K562 (cell line): Measurements from ENCODE around the gene GFRA4. TPM values are rescaled to one million over a fixed set of nuclear protein-coding genes. Genes with fewer than 3 reads are reported as not detected.

Experiments used
- ATAC-seq: fragments of 200-7000 bp; cut with Tn5 transposase; 3 replicates; pipeline ENCODE4 v1.9.1; 2020; ENCODE audit warnings: moderate library complexity
- BruUV-seq: library from RNA; stranded (reverse); fragments of 400-500 nt; replicated peaks from 2 replicates; lab custom pipeline; 2021; lab: Mats Ljungman, UMichigan
- CTCF ChIA-PET: fragments of 300-600 bp; formaldehyde crosslinking; extraction: SDS; loops from one replicate; lab custom pipeline; 2021; ENCODE audit warnings: low intra/inter-chr PET ratio; lab: Yijun Ruan, JAX
- POLR2A ChIA-PET: fragments of 300-600, 350-650 bp; sonication (Branson Sonifier 250); formaldehyde crosslinking; extraction: SDS; loops from one replicate; lab custom pipeline; 2021; ENCODE audit warnings: antibody characterized with exemption, inconsistent platforms; lab: Yijun Ruan, JAX
- DNase-seq, 4 experiments: peaks; one replicate each; pipeline versions ENCODE4 v3.0.0 to v3.0.0-alpha.2; 2011 to 2018; ENCODE audit warnings: low spot score in 3 of 4, mixed read lengths in 3 of 4; ENCODE audit errors: extremely low read depth in 1 of 4
- FAIRE-seq: peaks from 2 replicates; lab custom pipeline; 2011; peaks lifted over from hg19 to GRCh38; lab: Jason Lieb, UNC
- H2AFZ ChIP-seq: 2 replicates; pipeline ENCODE4 v1.6.0; 2011; ENCODE audit warnings: low read depth, low read length, control low read depth, inconsistent platforms
- H3K27ac ChIP-seq: fragments of 200-600 bp; 3 replicates; pipeline ENCODE4 v1.8.0; 2011; ENCODE audit warnings: low read depth, mild to moderate bottlenecking, control low read depth, inconsistent platforms, low read length, moderate library complexity, mixed read lengths; ENCODE audit errors: extremely low read depth
- H3K27me3 ChIP-seq, 2 experiments: fragments of 300-600 bp in 1 of 2; 2 replicates in 1 of 2; 3 replicates in 1 of 2; pipeline versions ENCODE4 v1.6.0 to v1.8.0; 2011; ENCODE audit warnings: inconsistent platforms in 2 of 2, low read length in 2 of 2, mild to moderate bottlenecking in 1 of 2, mixed read lengths in 1 of 2, moderate library complexity in 1 of 2; ENCODE audit not compliant: control insufficient read depth in 2 of 2, insufficient read depth in 2 of 2
- H3K36me3 ChIP-seq: fragments of 300-600 bp; 3 replicates; pipeline ENCODE4 v1.8.0; 2011; ENCODE audit warnings: mild to moderate bottlenecking, low read length, inconsistent platforms; ENCODE audit not compliant: control insufficient read depth, insufficient read depth
- H3K4me1 ChIP-seq, 2 experiments: fragments of 200-600 bp in 1 of 2; replicated peaks in 1 of 2; 2 replicates in 1 of 2; 3 replicates in 1 of 2; pipeline versions ENCODE4 v1.5.1 to v1.8.0; 2011; ENCODE audit warnings: inconsistent platforms in 2 of 2, low read length in 2 of 2, mild to moderate bottlenecking in 1 of 2, mixed read lengths in 1 of 2, moderate library complexity in 1 of 2; ENCODE audit not compliant: control insufficient read depth in 2 of 2, insufficient read depth in 2 of 2
- H3K4me2 ChIP-seq: 2 replicates; pipeline ENCODE4 v1.6.1; 2011; ENCODE audit warnings: low read length, control low read depth, inconsistent platforms, mixed read lengths; ENCODE audit not compliant: insufficient read depth
- H3K4me3 ChIP-seq: fragments of 200-600 bp; sonication (generic), shearing (Covaris generic); 2 replicates; pipeline ENCODE4 v1.5.1; 2016; ENCODE audit warnings: control low read depth, inconsistent platforms
- H3K79me2 ChIP-seq: fragments of 200-600 bp; 3 replicates; pipeline ENCODE4 v1.8.0; 2011; ENCODE audit warnings: low read length, inconsistent platforms; ENCODE audit not compliant: control insufficient read depth, insufficient read depth
- H3K9ac ChIP-seq, 2 experiments: 2 replicates each; pipeline versions ENCODE4 v1.6.0 to v1.6.1; 2011; ENCODE audit warnings: low read depth in 2 of 2, low read length in 2 of 2, control low read depth in 1 of 2, inconsistent platforms in 1 of 2, mild to moderate bottlenecking in 1 of 2, mixed read lengths in 1 of 2; ENCODE audit not compliant: insufficient read depth in 1 of 2
- H3K9me1 ChIP-seq: one replicate; pipeline ENCODE4 v1.6.0; 2011; ENCODE audit warnings: inconsistent platforms, mild to moderate bottlenecking, low read length, moderate library complexity; ENCODE audit not compliant: control insufficient read depth, insufficient read depth
- H3K9me3 ChIP-seq: replicated peaks from 2 replicates; pipeline ENCODE4 v1.5.1; 2011; ENCODE audit warnings: low read depth, low read length, inconsistent platforms; ENCODE audit not compliant: control insufficient read depth, insufficient read depth
- H4K20me1 ChIP-seq: replicated peaks from 2 replicates; pipeline ENCODE4 v1.6.1; 2011; ENCODE audit warnings: low read length, inconsistent platforms, mixed read lengths; ENCODE audit not compliant: control insufficient read depth, insufficient read depth
- CBFA2T3 ChIP-seq: fragments of 450-650 bp; IDR thresholded peaks from 2 replicates; pipeline ENCODE4 v1.6.1; 2017
- SMARCC2 ChIP-seq: fragments of 450-650 bp; IDR thresholded peaks from 2 replicates; pipeline ENCODE4 v1.6.1; 2017; ENCODE audit warnings: antibody characterized with exemption, moderate library complexity, mild to moderate bottlenecking, low read depth
- ZNF644 ChIP-seq: fragments of 200-800 bp; sonication (Bioruptor generic); IDR thresholded peaks from 2 replicates; pipeline ENCODE4 v1.6.1; 2016; ENCODE audit warnings: low read depth, missing genetic modification characterization, missing compliant biosample characterization
- WGBS: fragments of 100-300 bp; shearing (Covaris generic); methylation state at CpG from one replicate; pipeline ENCODE4 v1.1.6; 2016; ENCODE audit warnings: low coverage, mixed read lengths; ENCODE audit not compliant: insufficient coverage; ENCODE audit errors: missing lambda C conversion rate; 5-methylcytosine and 5-hydroxymethylcytosine counted together
- in situ Hi-C: fragments of 300-500 bp; cut with MboI; formaldehyde crosslinking; loops from 4 replicates; pipeline ENCODE4 v1.15.0; 2018; ENCODE audit warnings: inconsistent platforms, mixed read lengths
- intact Hi-C: fragments of 100-400 bp; cut with micrococcal nuclease; formaldehyde crosslinking; loops from 2 replicates; pipeline ENCODE4 v1.14.2; 2022
- polyA plus RNA-seq, 8 experiments: library from polyadenylated mRNA; depleted of rRNA in 4 of 8; stranded (reverse) in 5 of 8; unstranded in 3 of 8; fragments of >200 nt; fragmentation: Nextera tagmentation in 2 of 8; fragmentation: Illumina TruSeq in 1 of 8; extraction: Ambion mirVana in 2 of 8; extraction: Trizol in 1 of 8; gene quantifications; 2 replicates each; pipeline versions ENCODE4 v1.2.1 to v1.2.3, GENCODE V29; 2011 to 2014; ENCODE audit warnings: inconsistent platforms in 1 of 8, missing spikeins in 1 of 8
- total RNA-seq, 7 experiments: library from RNA; depleted of rRNA in 6 of 7; stranded (reverse); fragments of >200 nt in 6 of 7; fragmentation: Illumina TruSeq in 2 of 7; extraction: Trizol in 2 of 7; gene quantifications; 2 replicates each; pipeline versions ENCODE4 v1.2.1 to v1.2.3, GENCODE V29; 2011 to 2021; ENCODE audit warnings: low replicate concordance in 1 of 7

GFRA4 gene
- total and polyA plus RNA-seq, 9 of the 15 experiments (the other 6 are each of a cell fraction or from before 2014, with no cell fraction given) = not detected

DNA sequence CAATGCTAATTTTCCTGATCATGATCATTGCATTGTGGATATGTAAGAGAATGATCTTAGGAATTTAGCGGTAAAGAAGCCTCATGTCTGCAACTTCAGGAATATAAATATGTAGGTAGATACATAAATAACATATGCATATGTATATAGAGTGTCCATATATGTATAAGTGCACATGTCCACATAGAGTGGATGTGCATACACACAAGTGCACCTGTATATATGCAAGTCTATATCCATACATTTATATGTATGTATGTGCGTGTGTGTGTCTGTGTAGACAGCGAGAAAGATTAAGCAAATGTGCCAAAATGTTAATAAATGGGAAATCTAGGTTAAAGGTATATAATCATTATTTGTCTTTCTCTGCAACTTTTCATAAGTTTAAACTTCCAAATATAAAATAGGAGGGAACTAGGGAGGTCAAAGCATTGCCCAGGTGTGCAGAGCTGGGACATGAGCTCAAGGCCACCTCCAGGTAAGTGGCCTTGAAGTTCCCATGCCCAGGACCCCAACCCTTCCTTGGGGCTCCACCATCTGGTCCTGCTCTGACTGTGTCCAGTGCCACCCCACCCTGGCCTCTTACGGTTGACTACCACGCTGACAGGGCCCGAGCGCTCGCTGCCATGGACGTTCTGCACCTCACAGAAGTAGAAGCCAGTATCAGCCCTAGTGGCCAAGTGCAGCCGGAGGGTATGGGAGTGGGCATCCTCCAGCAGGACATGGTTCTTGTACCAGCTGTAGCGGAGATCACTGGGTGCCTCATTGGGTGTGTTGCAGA lies 39.6 kb upstream of the GFRA4 start:
- H3K79me2 ChIP-seq = no peaks in the 10 kb centered on the region
- intact Hi-C loops = no loop called here
- no peak overlapping the region for H3K9ac ChIP-seq
- H2AFZ ChIP-seq = no peak overlapping the region
- H3K27ac ChIP-seq = no peak overlapping the region
- DNase-seq (no peak), ATAC-seq (no peak), FAIRE-seq (no peak)
- ChIA-PET POLR2A (no interaction called here), CTCF (no interaction called here)
- no TSS peak for BruUV-seq
- H3K27me3 ChIP-seq = peaks cover 0 to 43% of the 10 kb centered on the region in 2 experiments; a peak in 3 of 5 replicates
- no peak overlapping the region for H3K4me2 ChIP-seq
- H3K4me1 ChIP-seq = peaks cover 0 to 16% of the 10 kb centered on the region in 2 experiments; a peak in 2 of 5 replicates
- H3K9me3 ChIP-seq = no peaks in the 10 kb centered on the region
- in situ Hi-C loops = no loop called here
- 3% methylated on average over 11 of the region's 11 CpGs for WGBS
- H4K20me1 ChIP-seq = no peaks in the 10 kb centered on the region
- TF ChIP-seq CBFA2T3 (no peak), SMARCC2 (no peak), ZNF644 (tag) (no peak)
- no peaks in the 10 kb centered on the region for H3K36me3 ChIP-seq
- H3K4me3 ChIP-seq = no peak overlapping the region
- H3K9me1 ChIP-seq = no peaks in the 10 kb centered on the region
